Type B pancreatic cell (in vitro differentiated cells): ENCODE measurements around the gene DCLK2. TPM values are rescaled to one million over a fixed set of nuclear protein-coding genes. Genes with fewer than 3 reads are reported as not detected.

Experiments
- DNase-seq: peaks from one replicate; pipeline ENCODE4 v3.0.0; 2021; ENCODE audit warnings: mixed read lengths; ENCODE audit not compliant: unreplicated experiment; ENCODE audit errors: extremely low spot score
- H3K27ac Mint-ChIP-seq: 2 replicates; pipeline ENCODE4 v1.8.0; 2021; ENCODE audit warnings: mild to moderate bottlenecking, mixed read lengths
- H3K27me3 Mint-ChIP-seq: 2 replicates; pipeline ENCODE4 v1.8.0; 2021; ENCODE audit warnings: mixed read lengths
- H3K36me3 Mint-ChIP-seq: 2 replicates; pipeline ENCODE4 v1.8.0; 2021; ENCODE audit warnings: mixed read lengths
- H3K4me1 Mint-ChIP-seq: one replicate; pipeline ENCODE4 v1.8.0; 2021; ENCODE audit warnings: mixed read lengths; ENCODE audit not compliant: unreplicated experiment
- H3K4me3 Mint-ChIP-seq: 2 replicates; pipeline ENCODE4 v1.8.0; 2021; ENCODE audit warnings: mild to moderate bottlenecking, mixed read lengths
- H3K9me3 Mint-ChIP-seq: 2 replicates; pipeline ENCODE4 v1.8.0; 2021; ENCODE audit warnings: mixed read lengths
- total RNA-seq: library from RNA; stranded (reverse); gene quantifications from 2 replicates; pipeline ENCODE4 v1.2.1, GENCODE V29; 2021; ENCODE audit warnings: low replicate concordance
- TF ChIP-seq, protein P1 (sequence below): fragments of 200-600 bp; sonication (generic); conservative IDR thresholded peaks from 2 replicates; pipeline ENCODE4 v1.5.0; 2021; ENCODE audit warnings: antibody characterized with exemption, mild to moderate bottlenecking

Gene DCLK2
- total RNA-seq, 1 donor from 2014 or later = 24.9 TPM

DNA sequence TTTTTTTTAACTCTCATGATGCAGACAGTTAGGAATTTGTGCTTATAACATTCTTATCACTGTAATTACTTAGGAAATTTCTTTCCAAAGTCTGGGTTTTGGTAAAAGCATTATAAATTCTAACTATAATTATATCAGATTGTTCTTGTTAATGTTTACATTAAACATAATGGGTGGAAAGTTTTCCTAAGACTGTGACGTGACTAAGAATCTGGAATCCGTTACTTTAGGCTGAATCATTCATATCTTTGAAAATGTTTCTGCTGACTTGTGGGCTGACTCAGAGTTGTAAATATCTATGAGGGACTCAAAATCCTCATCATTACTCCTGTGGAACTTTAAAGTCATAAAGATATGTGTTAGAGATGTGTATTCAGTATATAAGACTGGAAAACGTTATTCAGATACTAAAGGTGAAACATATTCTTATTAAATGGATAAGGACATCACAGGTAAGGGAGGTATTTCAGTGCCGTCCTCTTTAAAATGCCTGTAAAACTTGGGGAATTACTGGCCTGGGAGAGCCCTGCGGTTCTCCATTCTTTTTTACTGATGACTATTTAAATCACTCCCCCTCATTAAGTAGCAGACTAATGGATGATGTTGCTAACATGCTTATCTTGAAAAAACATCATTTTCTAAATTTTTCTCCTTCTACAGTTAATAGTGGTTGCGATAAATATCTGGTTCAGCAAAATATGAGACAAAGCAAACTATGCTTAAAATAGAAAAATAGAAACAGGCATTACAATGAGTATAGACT, 159.0 kb downstream of the DCLK2 start:
- H3K27ac Mint-ChIP-seq = no peak overlapping the region
- H3K4me1 Mint-ChIP-seq = peaks cover 27% of the 10 kb centered on the region
- TF ChIP-seq, protein P1, sequence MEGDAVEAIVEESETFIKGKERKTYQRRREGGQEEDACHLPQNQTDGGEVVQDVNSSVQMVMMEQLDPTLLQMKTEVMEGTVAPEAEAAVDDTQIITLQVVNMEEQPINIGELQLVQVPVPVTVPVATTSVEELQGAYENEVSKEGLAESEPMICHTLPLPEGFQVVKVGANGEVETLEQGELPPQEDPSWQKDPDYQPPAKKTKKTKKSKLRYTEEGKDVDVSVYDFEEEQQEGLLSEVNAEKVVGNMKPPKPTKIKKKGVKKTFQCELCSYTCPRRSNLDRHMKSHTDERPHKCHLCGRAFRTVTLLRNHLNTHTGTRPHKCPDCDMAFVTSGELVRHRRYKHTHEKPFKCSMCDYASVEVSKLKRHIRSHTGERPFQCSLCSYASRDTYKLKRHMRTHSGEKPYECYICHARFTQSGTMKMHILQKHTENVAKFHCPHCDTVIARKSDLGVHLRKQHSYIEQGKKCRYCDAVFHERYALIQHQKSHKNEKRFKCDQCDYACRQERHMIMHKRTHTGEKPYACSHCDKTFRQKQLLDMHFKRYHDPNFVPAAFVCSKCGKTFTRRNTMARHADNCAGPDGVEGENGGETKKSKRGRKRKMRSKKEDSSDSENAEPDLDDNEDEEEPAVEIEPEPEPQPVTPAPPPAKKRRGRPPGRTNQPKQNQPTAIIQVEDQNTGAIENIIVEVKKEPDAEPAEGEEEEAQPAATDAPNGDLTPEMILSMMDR = no peak
- DNase-seq = no peak
- H3K27me3 Mint-ChIP-seq = no peaks in the 10 kb centered on the region
- H3K36me3 Mint-ChIP-seq = peaks cover 28% of the 10 kb centered on the region
- no peak overlapping the region for H3K4me3 Mint-ChIP-seq
- H3K9me3 Mint-ChIP-seq = no peaks in the 10 kb centered on the region

DNA sequence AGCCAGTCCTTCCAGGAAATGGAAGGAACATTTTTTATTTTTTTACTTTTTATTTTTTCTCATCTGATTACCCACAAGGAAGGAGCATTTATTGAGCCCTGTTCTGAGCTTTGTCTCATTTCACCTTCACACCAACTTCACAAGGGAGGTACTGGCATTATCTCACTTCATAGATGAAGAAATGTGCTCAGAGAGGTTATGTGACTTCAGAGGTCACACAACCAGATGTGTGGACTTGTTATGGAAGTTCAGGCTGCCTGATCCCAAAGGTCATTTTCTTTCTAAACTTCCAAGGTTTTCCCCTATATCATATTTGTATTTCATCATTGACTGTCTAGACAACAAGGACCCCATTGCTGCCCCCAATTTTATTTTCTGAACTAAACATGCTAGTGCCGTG, 160.3 kb downstream of the DCLK2 start:
- TF ChIP-seq, protein P1 = no peak
- Mint-ChIP-seq H3K4me1 (peaks cover 34% of the 10 kb centered on the region), H3K27me3 (peaks cover 4% of the 10 kb centered on the region), H3K4me3 (no peak overlapping the region), H3K36me3 (peaks cover 24% of the 10 kb centered on the region), H3K9me3 (no peaks in the 10 kb centered on the region), H3K27ac (no peak overlapping the region)
- DNase-seq = no peak

DNA sequence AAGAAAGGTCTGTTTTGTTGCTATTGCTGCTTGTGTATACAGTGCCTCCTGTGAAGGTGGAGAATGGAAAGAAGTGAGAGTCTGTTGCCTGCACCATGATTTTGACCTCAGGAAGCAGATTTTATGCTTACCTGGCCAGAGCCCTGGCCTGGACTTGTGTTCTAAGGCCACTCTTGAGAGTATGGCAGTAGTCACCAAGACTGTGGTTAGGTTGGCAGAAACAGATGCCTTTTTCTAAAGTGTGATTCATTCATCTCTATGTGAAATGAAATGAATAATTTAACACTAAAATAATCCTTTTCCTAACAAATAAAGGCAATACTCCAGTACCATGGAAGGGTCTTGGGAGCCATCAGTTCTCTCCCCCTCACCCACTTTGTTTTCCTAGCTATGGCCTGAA, 161.8 kb downstream of the DCLK2 start:
- TF ChIP-seq, protein P1 = no peak
- H3K4me1 Mint-ChIP-seq = peaks cover 46% of the 10 kb centered on the region
- peaks cover 4% of the 10 kb centered on the region for H3K27me3 Mint-ChIP-seq
- H3K36me3 Mint-ChIP-seq = peaks cover 18% of the 10 kb centered on the region
- no peak overlapping the region for H3K27ac Mint-ChIP-seq
- no peaks in the 10 kb centered on the region for H3K9me3 Mint-ChIP-seq
- DNase-seq = no peak
- no peak overlapping the region for H3K4me3 Mint-ChIP-seq

DNA sequence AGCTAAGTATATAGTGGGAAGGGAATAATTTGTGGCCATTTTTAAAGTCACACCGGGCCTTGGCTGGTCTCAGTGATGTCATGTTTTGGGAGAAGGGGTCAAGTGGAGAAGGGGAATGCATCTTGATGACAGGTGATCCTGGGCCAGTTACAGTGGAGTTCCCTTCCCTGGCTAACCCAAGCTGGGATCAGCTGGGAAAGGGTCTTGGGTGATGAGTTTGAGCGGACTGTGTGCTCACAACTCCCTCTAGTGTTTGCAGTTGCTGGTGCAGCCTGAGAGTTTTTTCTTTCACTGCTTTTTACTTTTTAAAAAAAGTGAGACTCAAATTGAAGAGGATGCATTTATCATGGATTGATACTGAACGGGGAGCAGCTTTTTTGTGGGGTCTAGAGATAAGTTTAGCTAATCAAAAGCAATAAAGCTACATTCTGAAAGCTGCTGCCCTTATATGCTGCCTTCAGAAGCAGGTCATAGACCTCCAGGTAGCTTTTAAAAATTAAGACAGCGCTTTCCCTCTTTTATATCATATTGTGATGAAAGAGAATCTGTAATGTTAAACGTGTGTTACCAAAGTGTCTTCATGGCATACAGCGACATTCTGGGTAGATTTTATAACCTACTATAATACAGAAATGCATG, 164.7 kb downstream of the DCLK2 start:
- H3K36me3 Mint-ChIP-seq = peaks cover 26% of the 10 kb centered on the region
- no peak for DNase-seq
- H3K27me3 Mint-ChIP-seq = peaks cover 4% of the 10 kb centered on the region
- H3K9me3 Mint-ChIP-seq = no peaks in the 10 kb centered on the region
- H3K27ac Mint-ChIP-seq = no peak overlapping the region
- H3K4me1 Mint-ChIP-seq = peaks cover 35% of the 10 kb centered on the region
- TF ChIP-seq, protein P1 = peak; percentile 94
- no peak overlapping the region for H3K4me3 Mint-ChIP-seq

DNA sequence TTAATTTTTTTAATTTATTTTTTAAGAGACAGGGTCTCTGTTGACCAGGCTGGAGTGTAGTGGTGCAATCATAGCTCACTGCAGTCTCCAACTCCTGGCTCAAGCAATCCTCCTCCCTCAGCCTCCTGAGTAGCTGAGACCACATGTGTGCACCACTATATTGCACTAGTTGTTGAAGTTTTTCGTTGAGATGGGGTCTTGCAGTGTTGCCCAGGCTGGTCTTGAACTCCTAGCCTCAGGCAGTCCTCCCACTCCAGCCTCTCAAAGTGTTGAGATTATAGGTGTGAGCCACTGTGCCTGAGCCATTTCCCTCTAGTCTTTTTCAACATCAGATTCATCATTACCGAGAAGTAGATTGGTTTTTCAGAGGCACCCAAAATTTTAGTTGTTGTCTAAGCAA, 165.7 kb downstream of the DCLK2 start:
- peaks cover 35% of the 10 kb centered on the region for H3K4me1 Mint-ChIP-seq
- H3K27ac Mint-ChIP-seq = no peak overlapping the region

More for the DNA sequence above, 165.7 kb downstream of the DCLK2 start:
- H3K4me3 Mint-ChIP-seq = no peak overlapping the region
- no peaks in the 10 kb centered on the region for H3K9me3 Mint-ChIP-seq
- H3K27me3 Mint-ChIP-seq = peaks cover 4% of the 10 kb centered on the region
- TF ChIP-seq, protein P1 = no peak
- H3K36me3 Mint-ChIP-seq = peaks cover 26% of the 10 kb centered on the region
- DNase-seq = no peak
